ENCODE data around the gene SMIM9.

SMIM9 gene

GRCh38 chrX:154793084-154793795 lies 41.2 kb downstream of the SMIM9 start:
- H3K4me3 ChIP-seq (ENCODE audit: low read length), result no peak overlapping the region
- no peak for DNase-seq (ENCODE audit: low read depth)
- no peak for TF ChIP-seq CTCF (conservative IDR thresholded peaks at IDR 0.05; ENCODE audit: low read length)

GRCh38 chrX:154791939-154792338 lies 42.5 kb downstream of the SMIM9 start:
- H3K4me3 ChIP-seq (ENCODE audit: low read length), result no peak overlapping the region
- no peak for DNase-seq (ENCODE audit: low read depth)
- no peak for TF ChIP-seq CTCF (conservative IDR thresholded peaks at IDR 0.05; ENCODE audit: low read length)

- no peak for DNase-seq (ENCODE audit: low read depth)
- H3K4me3 ChIP-seq (ENCODE audit: low read length), result no peak overlapping the region
- TF ChIP-seq CTCF (conservative IDR thresholded peaks at IDR 0.05; ENCODE audit: low read length), result no peak
Measured at GRCh38 chrX:154791467-154791866, 43.0 kb downstream of the SMIM9 start.

GRCh38 chrX:154785716-154786115 lies 48.7 kb downstream of the SMIM9 start:
- DNase-seq (ENCODE audit: low read depth), result no peak

GRCh38 chrX:154784149-154784995 lies 50.1 kb downstream of the SMIM9 start:
- TF ChIP-seq CTCF (conservative IDR thresholded peaks at IDR 0.05; ENCODE audit: low read length), result no peak
- no peak overlapping the region for H3K4me3 ChIP-seq (ENCODE audit: low read length)
- no peak for DNase-seq (ENCODE audit: low read depth)

More at GRCh38 chrX:154785716-154786115, 48.7 kb downstream of the SMIM9 start:
- TF ChIP-seq CTCF (conservative IDR thresholded peaks at IDR 0.05; ENCODE audit: low read length), result no peak
- no peak overlapping the region for H3K4me3 ChIP-seq (ENCODE audit: low read length)

GRCh38 chrX:154780968-154781367 lies 53.5 kb downstream of the SMIM9 start:
- DNase-seq (ENCODE audit: low read depth), result no peak
- H3K4me3 ChIP-seq (ENCODE audit: low read length), result no peak overlapping the region
- no peak for TF ChIP-seq CTCF (conservative IDR thresholded peaks at IDR 0.05; ENCODE audit: low read length)

- DNase-seq (ENCODE audit: low read depth), result peak; percentile 77
- TF ChIP-seq CTCF (conservative IDR thresholded peaks at IDR 0.05; ENCODE audit: low read length), result no peak
- no peak overlapping the region for H3K4me3 ChIP-seq (ENCODE audit: low read length)
Measured at GRCh38 chrX:154779261-154779660, 55.2 kb downstream of the SMIM9 start.
